DND-41 (cell line): ENCODE results near the gene NFIB.

Experiments
- ATAC-seq: fragments of 200-7000 bp; cut with Tn5 transposase; 3 replicates; pipeline ENCODE4 v1.9.1; 2021; ENCODE audit warnings: low read depth; ENCODE audit not compliant: insufficient read depth
- DNase-seq: peaks from one replicate; pipeline ENCODE4 v3.0.0-alpha.2; 2020
- H2AFZ ChIP-seq: 2 replicates; pipeline ENCODE4 v1.6.0; 2012; ENCODE audit warnings: low read depth, low read length
- H3K27ac ChIP-seq: 2 replicates; pipeline ENCODE4 v1.5.1; 2012; ENCODE audit warnings: low read length, inconsistent platforms
- H3K27me3 ChIP-seq: fragments of 200-600 bp; sonication (generic); 2 replicates; pipeline ENCODE4 v1.6.0; 2012; ENCODE audit warnings: low read length, mild to moderate bottlenecking, inconsistent platforms; ENCODE audit not compliant: insufficient read depth, poor library complexity
- H3K36me3 ChIP-seq: 2 replicates; pipeline ENCODE4 v1.5.1; 2012; ENCODE audit warnings: low read length, inconsistent platforms; ENCODE audit not compliant: insufficient read depth
- H3K4me1 ChIP-seq: 2 replicates; pipeline ENCODE4 v1.5.1; 2012; ENCODE audit warnings: mild to moderate bottlenecking, low read length; ENCODE audit not compliant: insufficient read depth
- H3K4me2 ChIP-seq: 2 replicates; pipeline ENCODE4 v1.6.0; 2012; ENCODE audit warnings: mild to moderate bottlenecking, moderate library complexity, low read length, inconsistent platforms; ENCODE audit not compliant: insufficient read depth
- H3K4me3 ChIP-seq, 2 experiments: fragments of 200-600 bp in 1 of 2; shearing (Covaris generic) in 1 of 2; 2 replicates each; pipeline ENCODE4 v1.5.1; 2012 to 2016; ENCODE audit warnings: inconsistent platforms in 2 of 2, low read length in 2 of 2, mild to moderate bottlenecking in 2 of 2, low read depth in 1 of 2, moderate library complexity in 1 of 2
- H3K79me2 ChIP-seq: 2 replicates; pipeline ENCODE4 v1.6.0; 2012; ENCODE audit warnings: low read length, inconsistent platforms; ENCODE audit not compliant: insufficient read depth
- H3K9ac ChIP-seq: 2 replicates; pipeline ENCODE4 v1.6.0; 2012; ENCODE audit warnings: low read depth, mild to moderate bottlenecking, inconsistent platforms, low read length, moderate library complexity
- H3K9me3 ChIP-seq: 2 replicates; pipeline ENCODE4 v1.5.1; 2012; ENCODE audit warnings: low read length, moderate library complexity, mild to moderate bottlenecking, inconsistent platforms; ENCODE audit not compliant: insufficient read depth, severe bottlenecking
- H4K20me1 ChIP-seq: 2 replicates; pipeline ENCODE4 v1.6.0; 2012; ENCODE audit warnings: low read length; ENCODE audit not compliant: insufficient read depth
- CTCF ChIP-seq: IDR thresholded peaks from 2 replicates; pipeline ENCODE4 v1.5.1; 2012; ENCODE audit warnings: borderline replicate concordance, low read length, moderate library complexity, mild to moderate bottlenecking; ENCODE audit not compliant: poor library complexity, severe bottlenecking; ENCODE audit errors: extremely low read depth
- EZH2 ChIP-seq: IDR thresholded peaks from 3 replicates; pipeline ENCODE4 v1.6.1; 2012; ENCODE audit warnings: borderline replicate concordance, low read depth, mild to moderate bottlenecking, moderate library complexity, low read length, inconsistent platforms; ENCODE audit not compliant: severe bottlenecking

Gene NFIB

GRCh38 chr9:14216612-14217194 is 97.2 kb downstream of the NFIB start:
- Histone ChIP-seq H3K4me3 (no peak overlapping the region), H3K27me3 (no peaks in the 10 kb centered on the region), H3K36me3 (no peaks in the 10 kb centered on the region), H3K4me1 (no peaks in the 10 kb centered on the region), H3K27ac (no peak overlapping the region), H4K20me1 (no peaks in the 10 kb centered on the region), H3K9ac (no peak overlapping the region), H3K4me2 (no peak overlapping the region), H3K9me3 (no peaks in the 10 kb centered on the region), H3K79me2 (no peaks in the 10 kb centered on the region), H2AFZ (no peak overlapping the region)
- no peak for DNase-seq
- TF ChIP-seq CTCF: no peak
- TF ChIP-seq EZH2: no peak
- no peak for ATAC-seq

GRCh38 chr9:14215614-14216013 is 98.3 kb downstream of the NFIB start:
- Histone ChIP-seq H3K4me3 (no peak overlapping the region), H3K9me3 (no peaks in the 10 kb centered on the region), H3K4me1 (no peaks in the 10 kb centered on the region), H3K27me3 (no peaks in the 10 kb centered on the region), H4K20me1 (no peaks in the 10 kb centered on the region), H3K36me3 (no peaks in the 10 kb centered on the region), H3K79me2 (no peaks in the 10 kb centered on the region), H3K4me2 (no peak overlapping the region), H3K9ac (no peak overlapping the region), H3K27ac (no peak overlapping the region), H2AFZ (no peak overlapping the region)
- no peak for ATAC-seq
- DNase-seq: no peak
- TF ChIP-seq EZH2: no peak
- no peak for TF ChIP-seq CTCF

- ATAC-seq (no peak), DNase-seq (no peak)
- H3K79me2 ChIP-seq: no peaks in the 10 kb centered on the region
- H3K4me3 ChIP-seq: no peak overlapping the region
- H3K36me3 ChIP-seq: no peaks in the 10 kb centered on the region
- no peak overlapping the region for H3K9ac ChIP-seq
- no peak overlapping the region for H3K27ac ChIP-seq
- TF ChIP-seq EZH2 (no peak), CTCF (no peak)
- H3K9me3 ChIP-seq: no peaks in the 10 kb centered on the region
- H4K20me1 ChIP-seq: no peaks in the 10 kb centered on the region
- no peak overlapping the region for H2AFZ ChIP-seq
- no peak overlapping the region for H3K4me2 ChIP-seq
- no peaks in the 10 kb centered on the region for H3K27me3 ChIP-seq
- H3K4me1 ChIP-seq: no peaks in the 10 kb centered on the region
Observed at GRCh38 chr9:14214693-14215092, 99.2 kb downstream of the NFIB start.
